GM19452 (cell line): ENCODE measurements around the gene AK6.
"Not testable (repeated sequence)": the region's sequence is repeated elsewhere in the genome, so short reads cannot be mapped to it uniquely, and the experiment has no call there.

Experiments
- ATAC-seq: cut with Tn5 transposase; IDR thresholded peaks from one replicate; pipeline ENCODE4 v1.9.1; 2021; ENCODE audit not compliant: unreplicated experiment

The AK6 gene

GRCh38 chr5:69369340-69370121 is at the start of gene AK6, which contains the start of the genes RAD17 and TAF9:
Gene AK6, minus strand, starts transcription at chr5:69369520. Its CDS starts 30 bp downstream, at chr5:69369490.
Gene RAD17, plus strand, starts transcription at chr5:69369818. Its CDS starts 2,391 bp downstream, at chr5:69372209.
Gene TAF9, minus strand, starts transcription at chr5:69369520. Its CDS starts 3,783 bp downstream, at chr5:69365737.
- peak; percentile 94 for ATAC-seq

DNA sequence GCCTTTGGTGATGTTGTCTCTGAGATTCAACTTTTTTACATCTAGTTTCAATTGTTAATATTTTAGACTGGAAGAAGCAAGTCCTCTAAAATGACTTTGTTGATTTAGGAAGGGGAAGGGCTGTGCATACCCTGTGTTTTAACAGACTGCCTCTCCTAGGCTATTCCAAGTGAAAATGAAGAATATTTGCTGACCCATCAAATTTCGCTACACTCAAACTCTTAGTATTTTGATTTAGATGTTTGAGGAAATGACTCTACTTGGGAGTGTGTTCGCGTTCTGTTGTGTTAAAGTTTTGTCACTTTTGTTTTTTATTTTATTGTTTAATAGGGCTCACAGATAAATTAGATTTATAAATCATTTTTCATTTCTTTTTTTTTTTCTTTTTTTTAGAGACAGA is 49.2 kb upstream of the AK6 start:
- ATAC-seq, result no peak

GRCh38 chr5:69416699-69417098 is 47.4 kb upstream of the AK6 start:
- ATAC-seq, result no peak

DNA sequence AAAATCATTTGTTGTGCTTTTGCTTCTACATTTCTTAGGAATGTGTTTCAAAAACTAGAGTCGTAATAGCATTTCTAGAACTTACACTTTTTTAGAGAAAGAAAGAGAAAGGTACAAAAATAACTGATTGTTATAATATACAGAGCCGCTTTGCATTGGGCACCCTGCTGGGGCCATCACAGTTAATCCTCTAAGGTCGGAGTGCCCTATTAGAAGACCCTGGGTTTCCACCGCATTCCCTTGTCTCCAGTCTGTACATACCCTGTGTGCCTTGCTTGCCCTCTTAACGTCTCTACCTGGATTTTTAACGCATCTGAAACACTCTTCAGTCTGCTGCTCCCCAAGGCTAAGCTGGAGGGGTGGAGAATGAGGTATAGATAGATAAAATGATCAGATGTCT is 46.9 kb upstream of the AK6 start:
- ATAC-seq, result no peak

DNA sequence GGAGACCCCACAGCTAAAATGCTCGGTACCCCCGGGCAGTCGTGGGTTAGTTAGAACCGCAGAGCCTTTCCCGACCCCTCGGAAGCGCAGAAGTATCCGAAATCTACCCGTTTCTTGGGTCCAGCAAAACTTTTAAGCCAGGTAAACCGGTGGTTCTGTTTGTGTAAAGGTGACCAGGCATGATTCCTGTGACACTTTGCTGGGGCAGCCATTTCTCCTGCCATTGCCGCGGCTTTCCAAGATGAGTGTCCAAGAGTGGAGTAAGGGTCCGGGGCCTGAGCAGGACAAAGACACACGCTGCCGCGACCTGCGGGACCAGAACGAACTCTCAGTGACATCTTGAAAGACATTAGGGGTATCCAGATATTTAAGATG is 46.3 kb upstream of the AK6 start:
- no peak for ATAC-seq

DNA sequence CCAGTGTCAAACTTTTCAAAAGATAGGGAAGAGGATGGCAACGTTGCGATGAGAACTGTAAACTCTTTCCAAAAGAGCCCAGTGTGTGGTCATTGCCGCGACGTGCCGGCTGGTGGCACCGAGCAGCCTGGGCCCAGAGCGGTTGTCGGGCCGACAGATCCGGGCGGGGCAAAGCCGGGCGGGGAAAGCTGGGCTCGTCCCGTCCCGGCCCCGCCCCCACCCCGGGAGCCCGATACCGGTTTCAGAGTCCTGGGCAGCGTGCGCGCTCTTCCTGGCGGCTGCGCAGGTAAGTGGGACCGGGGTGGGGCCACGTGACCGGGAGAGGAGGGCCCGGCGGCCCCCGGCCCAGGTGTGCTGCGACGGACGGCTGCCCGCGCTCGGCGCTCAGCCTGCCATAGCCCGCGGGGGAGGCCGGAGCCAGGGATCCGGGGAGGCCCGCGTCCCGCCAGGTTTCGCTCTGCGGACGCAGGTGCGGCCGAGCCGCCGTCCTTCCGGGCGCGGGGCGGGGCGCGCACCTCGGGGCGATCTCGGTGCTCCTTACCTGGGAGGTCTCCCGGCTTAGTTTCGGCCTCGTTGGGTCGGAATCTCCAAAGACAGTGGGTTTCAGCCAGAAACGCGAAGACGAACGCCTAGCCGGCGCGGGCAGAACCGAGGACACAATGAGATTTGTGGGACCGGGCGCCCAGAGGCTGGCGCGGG is 45.7 kb upstream of the AK6 start, which contains the start of gene MARVELD2:
Gene MARVELD2 (plus strand): TSS at position 232 of the 699 bp plus-strand sequence. CDS start 4,270 bp downstream, outside the sequence.
- peak; percentile 74 for ATAC-seq

DNA sequence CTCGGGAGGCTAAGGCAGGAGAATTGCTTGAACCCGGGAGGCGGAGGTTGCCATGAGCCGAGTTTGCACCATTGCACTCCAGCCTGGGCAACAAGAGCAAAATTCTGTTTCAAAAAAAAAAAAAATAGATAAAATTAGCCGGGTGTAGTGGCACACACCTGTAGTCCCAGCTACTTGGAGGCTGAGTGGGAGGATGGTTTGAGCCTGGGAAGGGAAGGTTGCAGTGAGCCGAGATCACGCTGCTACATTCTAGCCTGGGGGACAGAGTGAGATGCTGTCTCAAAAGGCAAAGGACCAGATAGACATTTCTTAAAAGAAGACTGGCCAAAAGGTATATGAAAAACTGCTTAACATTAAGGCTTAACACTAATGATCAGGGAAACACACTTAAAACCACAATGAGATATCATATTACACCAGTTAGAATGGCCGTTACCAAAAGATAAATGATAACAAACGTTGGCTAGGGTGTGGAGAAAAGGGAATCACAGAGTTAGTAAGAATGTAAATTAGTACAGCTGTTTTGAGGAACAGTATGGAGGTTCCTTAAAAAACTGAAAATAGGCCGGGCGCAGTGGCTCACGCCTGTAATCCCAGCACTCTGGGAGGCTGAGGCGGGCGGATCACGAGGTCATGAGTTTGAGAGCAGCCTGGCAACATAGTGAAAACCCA is 35.5 kb upstream of the AK6 start:
- no peak for ATAC-seq

- no peak for ATAC-seq
Observed at GRCh38 chr5:69378376-69378775, 9.1 kb upstream of the AK6 start.

- peak; percentile 71 for ATAC-seq
Observed at GRCh38 chr5:69374911-69375446, 5.7 kb upstream of the AK6 start.

GRCh38 chr5:69372394-69372793 is 3.1 kb upstream of the AK6 start:
- ATAC-seq, result no peak

DNA sequence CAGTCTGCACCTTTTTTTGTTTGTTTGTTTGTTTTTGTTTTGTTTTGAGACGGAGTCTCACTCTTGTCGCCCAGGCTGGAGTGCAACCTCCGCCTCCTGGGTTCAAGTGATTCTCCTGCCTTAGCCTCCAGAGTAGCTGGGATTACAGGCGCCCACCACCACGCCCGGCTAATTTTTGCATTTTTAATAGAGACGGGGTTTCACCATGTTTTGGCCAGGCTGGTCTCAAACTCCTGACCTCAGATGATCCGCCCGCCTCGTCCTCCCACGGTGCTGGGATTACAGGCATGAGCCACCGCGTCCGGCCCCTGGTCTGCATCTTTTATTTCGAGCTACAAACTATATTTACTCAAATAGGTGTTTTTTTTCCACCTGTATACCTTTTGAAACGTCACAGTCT is 1.0 kb upstream of the AK6 start:
- not testable (repeated sequence) for ATAC-seq

GRCh38 chr5:69368458-69369339 is 621 bp downstream of the AK6 start:
- peak; percentile 23 for ATAC-seq

GRCh38 chr5:69367697-69368279 is 1.5 kb downstream of the AK6 start:
- ATAC-seq, result no peak

DNA sequence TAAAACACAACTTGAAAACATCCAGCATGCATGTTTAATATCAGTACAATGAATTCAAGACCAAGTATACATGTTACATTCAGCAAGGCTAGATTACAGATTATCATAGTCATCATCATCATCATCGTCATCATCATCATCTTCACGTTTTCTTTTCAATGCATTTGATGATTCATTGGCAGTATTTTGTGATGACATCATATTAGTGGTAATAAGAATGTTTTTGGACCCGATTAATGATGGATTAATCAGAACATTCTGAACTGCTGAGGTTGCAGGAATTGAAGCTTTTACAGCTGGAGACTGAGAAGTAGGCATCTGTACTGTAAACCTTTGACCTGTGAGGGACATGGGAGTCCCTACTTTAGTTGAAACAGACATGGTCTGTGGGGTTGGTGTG is 4.5 kb downstream of the AK6 start:
- no peak for ATAC-seq

GRCh38 chr5:69364414-69364813 is 4.9 kb downstream of the AK6 start:
- no peak for ATAC-seq

DNA sequence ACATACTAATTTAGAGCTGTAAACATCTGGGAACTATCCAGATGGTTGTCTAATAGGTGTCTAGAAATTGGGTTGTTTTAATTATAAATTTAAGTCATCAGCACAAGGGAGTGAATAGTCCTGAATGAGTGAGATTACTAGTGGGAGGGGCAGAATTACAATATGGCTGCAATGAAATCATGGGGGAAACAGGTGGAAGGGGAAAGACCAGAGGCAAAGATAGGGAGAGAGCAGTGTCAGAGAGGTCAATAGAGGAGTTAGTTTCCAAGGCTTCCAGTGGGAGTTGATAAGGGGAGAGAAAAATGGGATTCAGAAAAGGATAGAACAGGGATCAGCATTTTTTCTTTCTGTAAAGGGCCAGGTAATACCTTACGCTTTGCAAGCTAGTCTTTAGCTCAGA is 8.9 kb downstream of the AK6 start:
- no peak for ATAC-seq

GRCh38 chr5:69359699-69360098 is 9.6 kb downstream of the AK6 start:
- ATAC-seq, result no peak

- no peak for ATAC-seq
Observed at GRCh38 chr5:69350664-69351063, 18.7 kb downstream of the AK6 start.

- ATAC-seq, result no peak
Observed at GRCh38 chr5:69343083-69343482, 26.2 kb downstream of the AK6 start.
